ENCODE data around the gene TMEM178B.
A peak's percentile ranks its signal among the peaks of the same experiment; 100 is the strongest.

Gene TMEM178B

DNA sequence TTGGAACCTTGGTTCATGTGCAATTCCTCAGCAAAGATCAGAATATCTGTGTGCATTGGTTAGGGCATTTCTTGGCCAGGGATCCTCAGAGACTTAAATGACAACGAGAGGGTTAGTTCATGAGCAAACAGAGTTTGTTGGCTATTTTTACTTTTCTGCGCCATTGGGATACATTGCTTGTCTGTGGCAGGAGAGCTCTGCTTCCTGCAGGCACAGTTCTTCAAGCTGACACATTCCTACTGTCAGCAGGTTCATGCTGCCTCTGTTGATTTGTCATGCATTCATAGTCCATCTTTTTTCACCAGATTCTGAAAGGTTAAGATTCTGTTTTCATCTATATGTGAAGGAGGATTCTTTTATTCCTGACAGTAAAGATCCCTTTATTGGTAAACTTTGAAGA, 139.4 kb downstream of the TMEM178B start:
- in situ Hi-C loops (cut with HindIII; ENCODE audit: low sequenced_read_pairs) = no loop called here
- no peak overlapping the region for H3K4me3 ChIP-seq (ENCODE audit: low read depth, low read length)
- TF ChIP-seq, protein P1, sequence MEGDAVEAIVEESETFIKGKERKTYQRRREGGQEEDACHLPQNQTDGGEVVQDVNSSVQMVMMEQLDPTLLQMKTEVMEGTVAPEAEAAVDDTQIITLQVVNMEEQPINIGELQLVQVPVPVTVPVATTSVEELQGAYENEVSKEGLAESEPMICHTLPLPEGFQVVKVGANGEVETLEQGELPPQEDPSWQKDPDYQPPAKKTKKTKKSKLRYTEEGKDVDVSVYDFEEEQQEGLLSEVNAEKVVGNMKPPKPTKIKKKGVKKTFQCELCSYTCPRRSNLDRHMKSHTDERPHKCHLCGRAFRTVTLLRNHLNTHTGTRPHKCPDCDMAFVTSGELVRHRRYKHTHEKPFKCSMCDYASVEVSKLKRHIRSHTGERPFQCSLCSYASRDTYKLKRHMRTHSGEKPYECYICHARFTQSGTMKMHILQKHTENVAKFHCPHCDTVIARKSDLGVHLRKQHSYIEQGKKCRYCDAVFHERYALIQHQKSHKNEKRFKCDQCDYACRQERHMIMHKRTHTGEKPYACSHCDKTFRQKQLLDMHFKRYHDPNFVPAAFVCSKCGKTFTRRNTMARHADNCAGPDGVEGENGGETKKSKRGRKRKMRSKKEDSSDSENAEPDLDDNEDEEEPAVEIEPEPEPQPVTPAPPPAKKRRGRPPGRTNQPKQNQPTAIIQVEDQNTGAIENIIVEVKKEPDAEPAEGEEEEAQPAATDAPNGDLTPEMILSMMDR (IDR thresholded peaks at IDR 0.05; ENCODE audit: low read depth, low read length, missing control alignments) = no peak
- DNase-seq (ENCODE audit: low read depth) = no peak

DNA sequence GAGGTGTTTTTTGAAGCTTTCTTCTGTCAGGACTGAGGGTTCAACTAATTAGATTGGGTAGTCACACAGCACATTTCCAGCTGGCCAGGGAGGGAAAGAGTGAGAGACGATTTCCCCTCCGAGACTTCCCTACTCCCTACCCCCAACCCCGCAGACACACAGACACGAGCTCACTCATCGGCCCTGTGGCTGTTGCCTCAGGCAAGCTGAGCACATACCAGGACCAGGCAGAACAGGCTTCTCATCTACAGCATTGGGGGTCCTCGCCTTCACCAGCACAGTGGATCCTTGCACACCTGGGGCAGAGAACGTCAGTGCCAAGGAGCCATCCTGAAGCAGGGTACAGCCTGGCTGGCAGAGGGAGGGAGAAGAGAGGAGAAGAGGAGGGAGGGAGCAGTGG, 144.1 kb downstream of the TMEM178B start:
- TF ChIP-seq, protein P1 (IDR thresholded peaks at IDR 0.05; ENCODE audit: low read depth, low read length, missing control alignments) = no peak
- in situ Hi-C loops (cut with HindIII; ENCODE audit: low sequenced_read_pairs) = no loop called here
- DNase-seq (ENCODE audit: low read depth) = no peak
- no peak overlapping the region for H3K4me3 ChIP-seq (ENCODE audit: low read depth, low read length)

DNA sequence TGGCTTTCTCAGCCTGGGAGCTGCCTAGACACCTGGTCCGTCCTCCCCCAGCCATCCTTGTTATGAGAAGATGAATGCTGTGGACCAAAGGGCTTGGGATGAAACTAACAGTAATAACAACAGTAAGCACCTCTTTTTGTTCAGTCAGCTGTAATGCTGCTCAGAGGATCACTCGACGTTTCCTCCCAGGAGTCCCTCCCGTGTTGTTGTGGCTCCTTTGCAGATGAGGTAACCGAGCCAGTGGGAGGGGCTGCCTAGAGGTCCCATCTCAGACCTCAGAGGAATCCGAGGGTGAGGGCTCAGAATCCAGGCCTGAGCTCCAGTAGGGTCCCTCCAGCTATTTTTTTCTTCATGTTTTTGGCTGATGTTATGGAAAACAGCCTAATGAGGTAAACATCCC, 145.1 kb downstream of the TMEM178B start:
- H3K4me3 ChIP-seq (ENCODE audit: low read depth, low read length) = no peak overlapping the region
- DNase-seq (ENCODE audit: low read depth) = no peak
- in situ Hi-C loops (cut with HindIII; ENCODE audit: low sequenced_read_pairs) = no loop called here
- TF ChIP-seq, protein P1 (IDR thresholded peaks at IDR 0.05; ENCODE audit: low read depth, low read length, missing control alignments) = no peak

DNA sequence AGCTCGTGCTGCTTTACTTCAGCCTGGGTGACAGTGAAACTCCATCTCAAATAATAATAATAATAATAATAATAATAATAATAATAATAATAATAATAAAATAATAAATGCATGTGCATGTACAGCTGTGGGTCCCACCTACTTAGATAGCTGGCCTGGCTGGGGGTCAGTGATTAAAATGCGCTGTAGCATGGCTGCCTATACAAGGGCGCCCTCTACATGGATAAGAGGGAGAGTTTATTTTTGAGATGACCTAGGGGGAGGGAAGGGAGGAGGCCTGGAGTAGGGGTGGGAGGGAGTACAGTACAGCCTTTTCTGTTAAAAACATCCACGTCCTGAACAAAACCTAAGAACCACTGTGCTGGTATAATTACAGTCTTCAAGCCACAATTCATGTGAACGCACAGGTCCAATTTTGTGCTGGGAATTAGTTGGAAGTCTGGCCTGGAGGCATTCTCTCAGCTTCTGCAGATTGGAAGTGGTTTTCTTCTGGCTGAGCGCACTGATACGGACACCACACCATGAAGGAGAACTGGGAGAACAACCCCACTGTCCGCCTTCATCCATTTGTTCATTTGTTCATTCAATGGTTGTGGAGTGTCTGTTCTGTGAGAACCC, 146.5 kb downstream of the TMEM178B start:
- DNase-seq (ENCODE audit: low read depth) = no peak
- no peak overlapping the region for H3K4me3 ChIP-seq (ENCODE audit: low read depth, low read length)
- TF ChIP-seq, protein P1 (IDR thresholded peaks at IDR 0.05; ENCODE audit: low read depth, low read length, missing control alignments) = peak; percentile 27
- in situ Hi-C loops (cut with HindIII; ENCODE audit: low sequenced_read_pairs) = no loop called here

DNA sequence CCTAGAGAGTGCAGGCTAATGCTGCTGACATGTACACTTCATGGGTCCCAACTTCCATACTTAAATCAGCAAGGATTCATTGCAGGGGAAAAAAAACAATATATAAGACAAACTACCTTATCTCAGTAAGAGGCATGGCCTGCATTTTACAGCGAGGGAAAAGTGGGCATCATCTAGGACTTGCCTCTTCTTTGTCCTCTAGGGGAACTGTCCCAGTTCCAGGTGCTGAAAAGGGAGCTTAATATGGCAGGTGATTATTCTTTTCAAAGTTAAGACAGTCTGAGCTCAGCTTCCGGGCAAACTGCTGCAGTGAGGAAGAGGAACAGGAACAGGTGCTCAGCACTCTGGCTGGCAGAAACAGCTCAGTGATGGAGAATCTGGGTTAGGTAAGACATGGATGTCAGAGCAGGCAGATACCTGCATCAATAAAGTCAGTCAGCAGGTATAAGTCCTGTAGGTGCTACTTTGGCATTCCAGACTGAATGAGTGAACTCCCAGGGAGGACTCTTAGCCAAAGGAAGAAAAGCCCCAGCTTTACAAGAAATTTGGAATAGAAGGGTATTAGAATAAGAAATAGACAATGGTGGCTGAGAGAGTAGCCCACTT, 147.2 kb downstream of the TMEM178B start:
- TF ChIP-seq, protein P1 (IDR thresholded peaks at IDR 0.05; ENCODE audit: low read depth, low read length, missing control alignments) = no peak
- in situ Hi-C loops (cut with HindIII; ENCODE audit: low sequenced_read_pairs) = no loop called here
- H3K4me3 ChIP-seq (ENCODE audit: low read depth, low read length) = no peak overlapping the region
- DNase-seq (ENCODE audit: low read depth) = no peak

DNA sequence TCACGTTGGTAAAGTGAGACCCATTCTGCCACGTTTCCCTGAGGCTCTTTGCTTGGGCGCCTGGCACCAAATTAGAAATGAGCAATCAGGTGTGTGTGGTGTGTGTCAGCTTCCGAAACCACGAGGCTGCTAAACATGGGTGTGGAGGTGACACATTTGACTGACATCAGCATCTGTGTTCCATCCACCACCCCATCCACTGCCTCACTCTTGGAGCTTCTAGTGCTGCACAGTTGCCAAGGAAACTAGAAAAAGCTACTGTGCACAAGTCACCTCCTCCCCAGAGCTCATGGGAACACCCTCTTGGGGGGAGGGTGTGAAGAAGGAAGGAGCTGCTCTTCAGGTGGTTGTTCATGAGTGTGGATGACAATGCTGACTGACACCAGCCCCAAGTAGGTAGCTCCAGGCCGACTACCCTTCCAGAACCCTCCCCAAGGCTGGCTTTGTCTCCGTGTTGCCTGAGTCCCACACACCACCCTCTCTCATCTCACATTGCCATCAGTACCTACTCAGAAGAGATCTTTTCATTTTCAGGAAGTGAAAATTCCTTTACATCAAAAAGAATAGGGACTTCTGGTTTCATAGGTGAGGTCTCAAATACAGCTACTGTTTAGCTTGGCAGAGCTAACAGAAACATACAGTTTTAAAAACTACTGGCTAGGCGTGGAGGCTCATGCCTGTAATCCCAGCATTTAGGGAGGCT, 152.2 kb downstream of the TMEM178B start:
- in situ Hi-C loops (cut with HindIII; ENCODE audit: low sequenced_read_pairs) = no loop called here
- TF ChIP-seq, protein P1 (IDR thresholded peaks at IDR 0.05; ENCODE audit: low read depth, low read length, missing control alignments) = no peak

More for the DNA sequence above, 152.2 kb downstream of the TMEM178B start:
- no peak for DNase-seq (ENCODE audit: low read depth)
- no peak overlapping the region for H3K4me3 ChIP-seq (ENCODE audit: low read depth, low read length)
